GM10248 (cell line): Measurements from ENCODE around the gene UBR3.

Experiments
- CTCF ChIA-PET: fragments of 300-600 bp; sonication (Branson Sonifier 250); formaldehyde crosslinking; extraction: SDS; loops from one replicate; lab custom pipeline; 2021; ENCODE audit warnings: antibody characterized with exemption; lab: Yijun Ruan, JAX
- POLR2A ChIA-PET: fragments of 350-650 bp; sonication (Branson Sonifier 250); formaldehyde crosslinking; extraction: SDS; loops from one replicate; lab custom pipeline; 2020; ENCODE audit warnings: antibody characterized with exemption; lab: Yijun Ruan, JAX
- DNase-seq: peaks from one replicate; pipeline ENCODE4 v3.0.0; 2012; ENCODE audit errors: extremely low spot score
- CTCF ChIP-seq: IDR thresholded peaks from 2 replicates; pipeline ENCODE4 v1.5.1; 2012; ENCODE audit warnings: mild to moderate bottlenecking, low read depth; ENCODE audit errors: extremely low read depth, missing control alignments, control extremely low read depth

The UBR3 gene

GRCh38 chr2:169980643-169981042, 153.4 kb downstream of the UBR3 start:
- ChIA-PET POLR2A (no interaction called here), CTCF (no interaction called here)
- TF ChIP-seq CTCF, result no peak
- DNase-seq, result no peak

- no peak for TF ChIP-seq CTCF
- DNase-seq, result no peak
- ChIA-PET CTCF (interaction anchor here (1.0 kb wide), 1 partner anchor 28 kb away, joined by 3 read pairs; no protein-coding TSS in a partner anchor), POLR2A (no interaction called here)
Observed at GRCh38 chr2:169982929-169983328, 155.7 kb downstream of the UBR3 start.

- no peak for TF ChIP-seq CTCF
- ChIA-PET POLR2A (no interaction called here), CTCF (no interaction called here)
- DNase-seq, result no peak
Observed at GRCh38 chr2:169983506-169983905, 156.3 kb downstream of the UBR3 start.

GRCh38 chr2:169984145-169984544, 156.9 kb downstream of the UBR3 start:
- DNase-seq, result no peak
- ChIA-PET POLR2A (no interaction called here), CTCF (no interaction called here)
- TF ChIP-seq CTCF, result no peak

- no peak for DNase-seq
- ChIA-PET POLR2A (no interaction called here), CTCF (no interaction called here)
- TF ChIP-seq CTCF, result no peak
Observed at GRCh38 chr2:169994752-169995151, 167.5 kb downstream of the UBR3 start.

GRCh38 chr2:169997140-169997887, 170.1 kb downstream of the UBR3 start:
- POLR2A ChIA-PET, result no interaction called here
- CTCF ChIA-PET, result interaction anchor here (1.1 kb wide), 1 partner anchor 9 kb away, joined by 4 read pairs; no protein-coding TSS in a partner anchor
- no peak for TF ChIP-seq CTCF
- no peak for DNase-seq
